AG09309 (cell line): ENCODE data around the gene CFL1.

Source experiments
- DNase-seq: peaks from one replicate; pipeline ENCODE4 v3.0.0-alpha.2; 2010; ENCODE audit warnings: low read depth
- H3K4me3 ChIP-seq: 2 replicates; pipeline ENCODE4 v1.5.1; 2011; ENCODE audit warnings: mild to moderate bottlenecking, low read depth, low read length, moderate library complexity; ENCODE audit not compliant: control insufficient read depth
- CTCF ChIP-seq: IDR thresholded peaks from 2 replicates; pipeline ENCODE4 v1.5.1; 2011; ENCODE audit warnings: mild to moderate bottlenecking, low read depth, low read length, inconsistent platforms; ENCODE audit not compliant: insufficient read depth, control insufficient read depth; ENCODE audit errors: missing control alignments

Gene CFL1

GRCh38 chr11:65863889-65864705, 6.1 kb upstream of the CFL1 start:
- TF ChIP-seq CTCF: no peak
- no peak for DNase-seq
- no peak overlapping the region for H3K4me3 ChIP-seq

- H3K4me3 ChIP-seq: no peak overlapping the region
- no peak for TF ChIP-seq CTCF
- no peak for DNase-seq
These were observed 5.2 kb upstream of the CFL1 start for GRCh38 chr11:65862941-65863888.

- H3K4me3 ChIP-seq: no peak overlapping the region
- no peak for DNase-seq
- TF ChIP-seq CTCF: no peak
These were observed 4.3 kb upstream of the CFL1 start for GRCh38 chr11:65862191-65862735.

- peak overlapping the region; percentile 84 for H3K4me3 ChIP-seq
- DNase-seq: no peak
- TF ChIP-seq CTCF: no peak
These were observed 3.7 kb upstream of the CFL1 start for GRCh38 chr11:65861533-65862183.

- TF ChIP-seq CTCF: no peak
- no peak for DNase-seq
- peak overlapping the region; percentile 84 for H3K4me3 ChIP-seq
These were observed 3.2 kb upstream of the CFL1 start for GRCh38 chr11:65861165-65861505.

- H3K4me3 ChIP-seq: peak within 1 kb of the TSS; percentile 84
- TF ChIP-seq CTCF: peak; percentile 92
- peak; percentile 88 for DNase-seq
These were observed 2.5 kb upstream of the CFL1 start, which contains the start of gene MUS81 for GRCh38 chr11:65860278-65861164. MUS81 (plus strand) TSS chr11:65860433; CDS start chr11:65860754, 321 bp downstream.
